Skeletal muscle satellite cell (primary cell): ENCODE measurements around the gene SLC13A3. TPM values are rescaled to one million over a fixed set of nuclear protein-coding genes. Genes with fewer than 3 reads are reported as not detected.

Experiments
- H3K27me3 ChIP-seq: 2 replicates; pipeline ENCODE4 v1.7.0; 2013; ENCODE audit warnings: low read length; ENCODE audit not compliant: control insufficient read depth, insufficient read depth
- H3K36me3 ChIP-seq: 2 replicates; pipeline ENCODE4 v1.7.0; 2013; ENCODE audit warnings: mild to moderate bottlenecking, control low read depth, low read length; ENCODE audit not compliant: insufficient read depth
- H3K4me1 ChIP-seq: 2 replicates; pipeline ENCODE4 v1.7.0; 2013; ENCODE audit warnings: low read length; ENCODE audit not compliant: control insufficient read depth, insufficient read depth
- H3K4me2 ChIP-seq: 2 replicates; pipeline ENCODE4 v1.7.0; 2013; ENCODE audit warnings: mild to moderate bottlenecking, low read length
- H3K4me3 ChIP-seq: 2 replicates; pipeline ENCODE4 v1.7.0; 2013; ENCODE audit warnings: low read length
- H3K9ac ChIP-seq: 2 replicates; pipeline ENCODE4 v1.7.0; 2013; ENCODE audit warnings: mild to moderate bottlenecking, low read depth, low read length, moderate library complexity
- H3K9me3 ChIP-seq: replicated peaks from 2 replicates; pipeline ENCODE4 v1.7.0; 2013; ENCODE audit warnings: mild to moderate bottlenecking, control low read depth, low read length
- total RNA-seq: library from RNA; depleted of rRNA; stranded (reverse); fragments of >200 nt; gene quantifications from 2 replicates; pipeline ENCODE4 v1.2.3, GENCODE V29; 2012; rRNA removed

Gene SLC13A3
- total RNA-seq = 1.3 and 2.5 TPM in 2 replicates

GRCh38 chr20:46651091-46651962 is at the start of gene SLC13A3:
SLC13A3 (minus strand) TSS chr20:46651459; CDS start chr20:46651421, 38 bp downstream.
- no peaks in the 10 kb centered on the region for H3K36me3 ChIP-seq
- H3K4me3 ChIP-seq = no peak within 1 kb of the TSS
- peaks cover 46% of the 10 kb centered on the region for H3K27me3 ChIP-seq
- H3K9me3 ChIP-seq = no peaks in the 10 kb centered on the region
- H3K4me2 ChIP-seq = no peak within 1 kb of the TSS
- no peaks in the 10 kb centered on the region for H3K4me1 ChIP-seq
- no peak within 1 kb of the TSS for H3K9ac ChIP-seq

GRCh38 chr20:46701057-46701456 is 49.8 kb upstream of the SLC13A3 start:
- H3K36me3 ChIP-seq = no peaks in the 10 kb centered on the region
- no peaks in the 10 kb centered on the region for H3K4me1 ChIP-seq
- peaks cover 14% of the 10 kb centered on the region for H3K27me3 ChIP-seq
- H3K4me3 ChIP-seq = no peak overlapping the region
- H3K9me3 ChIP-seq = no peaks in the 10 kb centered on the region
- H3K9ac ChIP-seq = no peak overlapping the region
- no peak overlapping the region for H3K4me2 ChIP-seq

GRCh38 chr20:46700481-46700880 is 49.2 kb upstream of the SLC13A3 start:
- Histone ChIP-seq H3K4me1 (no peaks in the 10 kb centered on the region), H3K4me2 (no peak overlapping the region), H3K27me3 (peaks cover 11% of the 10 kb centered on the region), H3K36me3 (no peaks in the 10 kb centered on the region), H3K9ac (no peak overlapping the region), H3K9me3 (no peaks in the 10 kb centered on the region), H3K4me3 (no peak overlapping the region)

GRCh38 chr20:46699651-46700359 is 48.5 kb upstream of the SLC13A3 start:
- H3K36me3 ChIP-seq = no peaks in the 10 kb centered on the region
- no peak overlapping the region for H3K4me2 ChIP-seq
- H3K27me3 ChIP-seq = peaks cover 6% of the 10 kb centered on the region
- no peak overlapping the region for H3K4me3 ChIP-seq
- H3K4me1 ChIP-seq = no peaks in the 10 kb centered on the region
- no peak overlapping the region for H3K9ac ChIP-seq
- no peaks in the 10 kb centered on the region for H3K9me3 ChIP-seq

DNA sequence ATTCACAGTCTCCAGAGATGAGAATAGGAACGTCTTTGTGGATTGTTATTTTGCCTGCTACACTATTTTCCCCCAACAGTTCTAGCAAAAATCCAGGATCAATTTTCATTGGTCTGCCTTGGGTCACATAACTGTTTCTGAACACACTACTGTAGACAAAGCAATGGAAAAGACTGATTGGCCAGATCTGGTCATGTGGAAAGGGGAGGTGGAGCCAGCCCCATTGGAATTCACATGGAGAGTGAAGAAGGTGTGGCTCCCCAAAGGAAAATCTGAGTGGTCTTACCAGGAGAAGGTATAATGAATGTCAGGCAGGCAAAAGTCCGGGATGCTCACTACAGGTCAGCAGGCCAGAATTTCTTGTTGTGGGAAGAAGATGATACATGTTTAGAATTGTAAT is 47.5 kb upstream of the SLC13A3 start:
- no peaks in the 10 kb centered on the region for H3K36me3 ChIP-seq
- H3K4me1 ChIP-seq = no peaks in the 10 kb centered on the region
- no peak overlapping the region for H3K4me2 ChIP-seq
- no peak overlapping the region for H3K9ac ChIP-seq
- H3K4me3 ChIP-seq = no peak overlapping the region
- H3K9me3 ChIP-seq = no peaks in the 10 kb centered on the region
- H3K27me3 ChIP-seq = peaks cover 5% of the 10 kb centered on the region

DNA sequence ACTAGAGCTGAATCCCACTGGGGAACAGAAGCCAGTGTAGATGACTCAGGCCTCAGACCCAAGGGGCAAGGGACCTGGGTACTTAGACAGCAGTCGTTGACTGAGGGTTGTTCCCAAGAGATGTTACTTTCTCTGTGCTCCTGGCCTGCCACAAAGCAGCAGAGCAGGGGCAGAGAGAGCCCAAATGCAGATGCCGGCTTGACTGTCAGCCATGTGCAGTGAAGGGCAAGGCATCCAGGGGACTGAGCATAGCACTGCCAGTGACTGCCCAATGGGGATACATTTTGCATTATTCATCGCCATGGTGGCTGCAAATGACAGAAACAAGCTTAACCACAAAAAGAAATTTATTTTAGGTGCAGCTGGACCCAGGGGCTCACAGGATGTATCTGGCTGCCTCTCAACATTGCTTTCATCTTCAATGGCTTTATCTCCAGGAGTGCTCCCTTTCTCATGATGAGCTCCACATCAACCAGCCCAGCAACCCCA is 45.6 kb upstream of the SLC13A3 start:
- Histone ChIP-seq H3K27me3 (peaks cover 5% of the 10 kb centered on the region), H3K9me3 (no peaks in the 10 kb centered on the region), H3K4me2 (no peak overlapping the region), H3K4me1 (no peaks in the 10 kb centered on the region), H3K9ac (no peak overlapping the region), H3K4me3 (no peak overlapping the region), H3K36me3 (no peaks in the 10 kb centered on the region)

- H3K36me3 ChIP-seq = no peaks in the 10 kb centered on the region
- H3K9me3 ChIP-seq = no peaks in the 10 kb centered on the region
- H3K27me3 ChIP-seq = peaks cover 5% of the 10 kb centered on the region
- H3K4me2 ChIP-seq = no peak overlapping the region
- H3K4me1 ChIP-seq = no peaks in the 10 kb centered on the region
- H3K4me3 ChIP-seq = no peak overlapping the region
- H3K9ac ChIP-seq = no peak overlapping the region
Observed at GRCh38 chr20:46695892-46696291, 44.6 kb upstream of the SLC13A3 start.

GRCh38 chr20:46694484-46694883 is 43.2 kb upstream of the SLC13A3 start:
- Histone ChIP-seq H3K36me3 (no peaks in the 10 kb centered on the region), H3K4me1 (no peaks in the 10 kb centered on the region), H3K27me3 (peaks cover 5% of the 10 kb centered on the region), H3K4me2 (no peak overlapping the region), H3K4me3 (no peak overlapping the region), H3K9ac (no peak overlapping the region), H3K9me3 (no peaks in the 10 kb centered on the region)

DNA sequence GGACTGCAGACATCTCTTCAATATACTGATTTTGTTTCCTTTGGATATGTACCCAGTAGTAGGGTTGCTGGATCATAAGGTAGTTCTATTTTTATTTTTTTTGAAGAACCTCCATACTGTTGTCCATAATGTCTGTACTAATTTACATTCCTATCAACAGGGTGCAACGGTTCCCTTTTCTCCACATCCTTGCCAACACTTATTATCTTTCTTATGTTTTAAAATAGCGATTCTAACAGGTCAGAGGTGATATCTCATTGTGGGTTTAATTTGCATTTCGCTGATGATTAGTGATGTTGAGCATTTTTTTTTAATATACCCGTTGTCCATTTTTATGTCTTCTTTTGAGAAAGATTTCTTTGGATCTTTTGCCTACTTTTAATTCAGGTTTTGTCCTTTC is 39.9 kb upstream of the SLC13A3 start:
- Histone ChIP-seq H3K4me3 (no peak overlapping the region), H3K36me3 (peaks cover 7% of the 10 kb centered on the region), H3K9ac (no peak overlapping the region), H3K4me1 (peaks cover 7% of the 10 kb centered on the region), H3K9me3 (no peaks in the 10 kb centered on the region), H3K27me3 (peaks cover 5% of the 10 kb centered on the region), H3K4me2 (no peak overlapping the region)

- Histone ChIP-seq H3K36me3 (peaks cover 13% of the 10 kb centered on the region), H3K4me1 (peaks cover 7% of the 10 kb centered on the region), H3K4me2 (peak overlapping the region; percentile 90), H3K9me3 (no peaks in the 10 kb centered on the region), H3K27me3 (peaks cover 2% of the 10 kb centered on the region), H3K9ac (peak overlapping the region; percentile 88), H3K4me3 (peak overlapping the region; percentile 70)
Observed at GRCh38 chr20:46690219-46691106, 39.2 kb upstream of the SLC13A3 start.

GRCh38 chr20:46689754-46690085 is 38.5 kb upstream of the SLC13A3 start:
- peaks cover 13% of the 10 kb centered on the region for H3K36me3 ChIP-seq
- H3K4me1 ChIP-seq = peaks cover 7% of the 10 kb centered on the region
- peak overlapping the region; percentile 90 for H3K4me2 ChIP-seq
- peak overlapping the region; percentile 88 for H3K9ac ChIP-seq
- H3K9me3 ChIP-seq = no peaks in the 10 kb centered on the region
- no peaks in the 10 kb centered on the region for H3K27me3 ChIP-seq
- peak overlapping the region; percentile 70 for H3K4me3 ChIP-seq
